ENCODE data around the gene NDUFA13.
A peak's percentile ranks its signal among the peaks of the same experiment; 100 is the strongest.

NDUFA13 gene

GRCh38 chr19:19548915-19549759 is 33.1 kb downstream of the NDUFA13 start:
- DNase-seq (ENCODE audit: low spot score) = no peak

GRCh38 chr19:19549804-19550464 is 33.9 kb downstream of the NDUFA13 start:
- no peak for DNase-seq (ENCODE audit: low spot score)

GRCh38 chr19:19550485-19550929 is 34.5 kb downstream of the NDUFA13 start:
- no peak for DNase-seq (ENCODE audit: low spot score)

GRCh38 chr19:19550972-19551852 is 35.2 kb downstream of the NDUFA13 start:
- peak; percentile 65 for DNase-seq (ENCODE audit: low spot score)

- no peak for DNase-seq (ENCODE audit: low spot score)
Measured at GRCh38 chr19:19551853-19552192, 35.8 kb downstream of the NDUFA13 start.

- DNase-seq (ENCODE audit: low spot score) = peak; percentile 78
Measured at GRCh38 chr19:19552798-19553197, 36.8 kb downstream of the NDUFA13 start.

GRCh38 chr19:19553670-19554069 is 37.6 kb downstream of the NDUFA13 start:
- DNase-seq (ENCODE audit: low spot score) = no peak

- DNase-seq (ENCODE audit: low spot score) = peak; percentile 83
Measured at GRCh38 chr19:19554074-19555023, 38.3 kb downstream of the NDUFA13 start.

GRCh38 chr19:19558055-19558454 is 42.0 kb downstream of the NDUFA13 start:
- DNase-seq (ENCODE audit: low spot score) = no peak

- DNase-seq (ENCODE audit: low spot score) = no peak
Measured at GRCh38 chr19:19558636-19559035, 42.6 kb downstream of the NDUFA13 start.

- no peak for DNase-seq (ENCODE audit: low spot score)
Measured at GRCh38 chr19:19559931-19560330, 43.9 kb downstream of the NDUFA13 start.

GRCh38 chr19:19561946-19562664 is 46.1 kb downstream of the NDUFA13 start:
- DNase-seq (ENCODE audit: low spot score) = no peak

GRCh38 chr19:19562665-19563347 is 46.8 kb downstream of the NDUFA13 start:
- no peak for DNase-seq (ENCODE audit: low spot score)

- no peak for DNase-seq (ENCODE audit: low spot score)
Measured at GRCh38 chr19:19563348-19563848, 47.4 kb downstream of the NDUFA13 start.

GRCh38 chr19:19566306-19566705 is 50.3 kb downstream of the NDUFA13 start:
- no peak for DNase-seq (ENCODE audit: low spot score)

GRCh38 chr19:19567391-19567790 is 51.4 kb downstream of the NDUFA13 start:
- DNase-seq (ENCODE audit: low spot score) = no peak

- DNase-seq (ENCODE audit: low spot score) = no peak
Measured at GRCh38 chr19:19568802-19569756, 53.1 kb downstream of the NDUFA13 start.

- no peak for DNase-seq (ENCODE audit: low spot score)
Measured at GRCh38 chr19:19570571-19570970, 54.5 kb downstream of the NDUFA13 start.

Measured in D341Med (cell line).